HFF-Myc (cell line): Measurements from ENCODE around the gene IL18BP.

Source experiments
- DNase-seq: peaks from one replicate; pipeline ENCODE4 v3.0.0-alpha.2; 2011; ENCODE audit warnings: low read depth; ENCODE audit errors: extremely low read depth
- H3K4me3 ChIP-seq: replicated peaks from 2 replicates; pipeline ENCODE4 v1.5.1; 2011; ENCODE audit warnings: low read depth, mild to moderate bottlenecking, control low read depth, low read length
- CTCF ChIP-seq: IDR thresholded peaks from 2 replicates; pipeline ENCODE4 v1.5.1; 2012; ENCODE audit warnings: mild to moderate bottlenecking, low read depth, low read length, control low read depth; ENCODE audit errors: missing control alignments

IL18BP gene

GRCh38 chr11:71964641-71965040 is 34.1 kb upstream of the IL18BP start:
- no peak for TF ChIP-seq CTCF
- H3K4me3 ChIP-seq = no peak overlapping the region
- DNase-seq = no peak

DNA sequence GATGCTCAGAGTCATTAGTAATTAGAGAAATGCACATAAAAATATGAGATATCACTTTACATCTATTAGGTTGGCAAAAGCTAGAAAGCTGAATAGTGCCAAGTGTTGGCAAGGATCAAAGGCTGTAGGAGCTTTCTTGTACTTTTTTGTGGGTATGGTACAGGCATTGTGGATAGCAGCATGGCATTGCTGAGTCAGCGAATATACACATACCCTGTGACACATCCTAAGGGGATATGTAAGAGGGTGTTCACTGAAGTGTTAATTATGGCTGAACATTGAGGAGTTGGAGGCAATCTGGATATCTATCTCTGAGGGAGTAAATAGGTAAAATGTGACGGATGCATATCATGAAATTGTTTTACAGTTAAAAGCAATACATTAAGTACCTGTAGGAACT is 27.0 kb upstream of the IL18BP start:
- no peak overlapping the region for H3K4me3 ChIP-seq
- TF ChIP-seq CTCF = no peak
- DNase-seq = no peak

GRCh38 chr11:71976551-71976950 is 22.2 kb upstream of the IL18BP start:
- no peak overlapping the region for H3K4me3 ChIP-seq
- no peak for DNase-seq
- TF ChIP-seq CTCF = no peak

DNA sequence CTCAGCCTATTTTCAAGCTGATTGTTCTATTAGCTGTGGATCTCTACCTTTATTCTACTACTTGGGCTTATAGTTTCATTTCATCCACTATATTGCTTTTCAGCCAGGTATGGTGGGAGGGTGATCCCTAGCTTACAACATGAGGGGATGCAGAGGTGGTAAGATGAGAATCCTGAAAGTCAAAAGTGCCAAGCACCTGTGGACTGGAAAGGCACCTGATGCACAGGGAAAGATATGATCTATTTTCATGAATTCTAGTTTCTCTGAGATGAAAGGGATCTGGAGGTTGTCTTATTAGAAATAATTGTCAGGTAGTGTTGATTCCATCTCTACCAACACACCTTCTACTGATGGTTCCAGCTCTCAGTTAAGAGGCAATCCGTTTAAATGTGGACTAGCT is 21.6 kb upstream of the IL18BP start:
- no peak for DNase-seq
- no peak for TF ChIP-seq CTCF
- H3K4me3 ChIP-seq = no peak overlapping the region

- no peak overlapping the region for H3K4me3 ChIP-seq
- peak; percentile 68 for TF ChIP-seq CTCF
- no peak for DNase-seq
Observed at GRCh38 chr11:71977743-71978418, 20.8 kb upstream of the IL18BP start.

DNA sequence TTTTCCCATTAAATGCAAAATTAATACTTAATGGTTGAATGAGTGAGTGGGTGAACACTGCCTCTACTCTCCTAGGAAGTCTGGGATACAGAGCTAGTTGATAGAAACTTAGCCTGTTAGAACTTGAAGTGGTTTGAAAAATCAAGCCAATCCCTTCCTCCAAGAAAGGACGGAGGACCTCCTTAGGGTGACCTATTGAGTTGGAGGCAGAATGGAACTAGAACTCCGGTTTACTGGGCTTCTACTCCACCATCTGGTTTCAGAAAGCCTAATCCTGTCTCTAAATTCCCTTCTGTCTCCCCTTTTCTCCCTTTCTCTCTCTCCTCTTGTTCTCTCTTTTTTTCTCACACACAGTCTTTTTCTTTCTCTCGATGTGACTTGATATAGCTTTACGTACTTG is 19.6 kb upstream of the IL18BP start:
- no peak for DNase-seq
- no peak for TF ChIP-seq CTCF
- no peak overlapping the region for H3K4me3 ChIP-seq

DNA sequence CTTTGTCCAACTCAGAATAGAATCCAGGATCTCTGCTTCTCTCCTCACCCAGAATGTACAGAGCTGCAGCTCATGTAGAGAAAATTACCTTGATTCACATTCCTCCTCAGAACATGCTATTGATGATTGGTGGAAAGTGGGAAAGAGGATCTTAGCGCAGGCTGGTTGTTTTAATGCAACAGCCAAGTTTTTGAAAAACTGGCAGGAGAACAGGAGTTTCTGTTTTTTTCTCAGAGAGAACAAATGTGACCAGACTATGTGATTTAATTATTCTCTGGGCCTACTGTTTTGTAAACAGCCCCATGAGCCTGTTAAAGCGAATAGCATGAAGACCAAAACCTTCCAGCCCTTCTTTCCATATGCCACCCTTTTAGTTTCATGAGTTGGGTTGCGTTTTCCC is 19.1 kb upstream of the IL18BP start:
- no peak overlapping the region for H3K4me3 ChIP-seq
- no peak for DNase-seq
- TF ChIP-seq CTCF = no peak
